Stimulated activated CD4-positive, alpha-beta T cell treated with anti-CD3 and anti-CD28 coated beads, Interleukin-1b, Interleukin-23, amount 100 ng/mL, for 48 hours (primary cell): ENCODE results near the gene CYP21A2.
"Not testable (repeated sequence)": the region's sequence is repeated elsewhere in the genome, so short reads cannot be mapped to it uniquely, and the experiment has no call there.

Experiments
- DNase-seq: peaks from one replicate; pipeline ENCODE4 v3.0.0-alpha.2; 2020

The CYP21A2 gene

GRCh38 chr6:32037598-32038524, at the start of gene CYP21A2:
Gene CYP21A2, plus strand, starts transcription at chr6:32038415. Its CDS starts 8 bp downstream, at chr6:32038423.
- not testable (repeated sequence) for DNase-seq

- not testable (repeated sequence) for DNase-seq
Measured at GRCh38 chr6:31989363-31989762, 48.9 kb upstream of the CYP21A2 start.

GRCh38 chr6:31994421-31994820, 43.8 kb upstream of the CYP21A2 start:
- not testable (repeated sequence) for DNase-seq

GRCh38 chr6:31996385-31996784, 41.8 kb upstream of the CYP21A2 start:
- not testable (repeated sequence) for DNase-seq

- not testable (repeated sequence) for DNase-seq
Measured at GRCh38 chr6:32002546-32003268, 35.5 kb upstream of the CYP21A2 start.

- DNase-seq, result not testable (repeated sequence)
Measured at GRCh38 chr6:32003301-32003700, 34.9 kb upstream of the CYP21A2 start.

- not testable (repeated sequence) for DNase-seq
Measured at GRCh38 chr6:32004393-32004792, 33.8 kb upstream of the CYP21A2 start.

GRCh38 chr6:32004864-32005537, 33.2 kb upstream of the CYP21A2 start:
- not testable (repeated sequence) for DNase-seq

GRCh38 chr6:32005538-32005880, 32.7 kb upstream of the CYP21A2 start:
- DNase-seq, result not testable (repeated sequence)

- DNase-seq, result not testable (repeated sequence)
Measured at GRCh38 chr6:32005991-32006529, 32.2 kb upstream of the CYP21A2 start.

GRCh38 chr6:32007086-32007485, 31.1 kb upstream of the CYP21A2 start:
- not testable (repeated sequence) for DNase-seq

- DNase-seq, result not testable (repeated sequence)
Measured at GRCh38 chr6:32008037-32008436, 30.2 kb upstream of the CYP21A2 start.

GRCh38 chr6:32008616-32009015, 29.6 kb upstream of the CYP21A2 start:
- DNase-seq, result not testable (repeated sequence)

GRCh38 chr6:32009537-32009936, 28.7 kb upstream of the CYP21A2 start:
- not testable (repeated sequence) for DNase-seq

- not testable (repeated sequence) for DNase-seq
Measured at GRCh38 chr6:32010856-32011530, 27.2 kb upstream of the CYP21A2 start.

GRCh38 chr6:32012941-32013617, 25.1 kb upstream of the CYP21A2 start:
- DNase-seq, result not testable (repeated sequence)

- DNase-seq, result not testable (repeated sequence)
Measured at GRCh38 chr6:32013738-32014137, 24.5 kb upstream of the CYP21A2 start.

- DNase-seq, result not testable (repeated sequence)
Measured at GRCh38 chr6:32014547-32014946, 23.7 kb upstream of the CYP21A2 start, which contains the start of gene C4B. Gene C4B, plus strand, starts transcription at chr6:32014795. Its CDS starts 51 bp downstream, at chr6:32014846.

- DNase-seq, result not testable (repeated sequence)
Measured at GRCh38 chr6:32022100-32022499, 16.1 kb upstream of the CYP21A2 start.

- DNase-seq, result not testable (repeated sequence)
Measured at GRCh38 chr6:32028631-32029030, 9.6 kb upstream of the CYP21A2 start.

- not testable (repeated sequence) for DNase-seq
Measured at GRCh38 chr6:32029553-32029952, 8.7 kb upstream of the CYP21A2 start.
